Smooth muscle cell (in vitro differentiated cells): ENCODE data around the gene TMEM120B. TPM values are rescaled to one million over a fixed set of nuclear protein-coding genes. Genes with fewer than 3 reads are reported as not detected.

Experiments
- DNase-seq: peaks from one replicate; lab custom pipeline; 2025; ENCODE audit not compliant: unreplicated experiment; lab: John Stamatoyannopoulos, UW
- H2AFZ ChIP-seq: fragments of 200-600 bp; sonication (generic); 2 replicates; pipeline ENCODE4 v1.6.0; 2016; ENCODE audit warnings: antibody characterized with exemption, low read depth, mild to moderate bottlenecking
- H3F3A ChIP-seq: fragments of 200-600 bp; sonication (generic); 2 replicates; pipeline ENCODE4 v1.6.0; 2017; ENCODE audit warnings: antibody characterized with exemption, low read depth
- H3K27ac ChIP-seq: fragments of 200-600 bp; sonication (generic); 2 replicates; pipeline ENCODE4 v1.5.1; 2016; ENCODE audit warnings: low read depth, mild to moderate bottlenecking
- H3K27me3 ChIP-seq: fragments of 200-600 bp; sonication (generic); 2 replicates; pipeline ENCODE4 v1.6.1; 2016; ENCODE audit warnings: low read depth, mild to moderate bottlenecking
- H3K36me3 ChIP-seq: fragments of 200-600 bp; sonication (generic); 2 replicates; pipeline ENCODE4 v1.5.1; 2016; ENCODE audit warnings: low read depth
- H3K4me1 ChIP-seq: fragments of 200-600 bp; sonication (generic); 2 replicates; pipeline ENCODE4 v1.5.1; 2016; ENCODE audit warnings: low read depth
- H3K4me2 ChIP-seq: fragments of 200-600 bp; sonication (generic); 2 replicates; pipeline ENCODE4 v1.6.0; 2016; ENCODE audit warnings: mild to moderate bottlenecking
- H3K4me3 ChIP-seq: fragments of 200-600 bp; sonication (generic); 2 replicates; pipeline ENCODE4 v1.5.1; 2016; ENCODE audit warnings: mild to moderate bottlenecking
- H3K79me2 ChIP-seq: fragments of 200-600 bp; sonication (generic); 2 replicates; pipeline ENCODE4 v1.6.0; 2016; ENCODE audit warnings: low read depth, mild to moderate bottlenecking
- H3K9ac ChIP-seq: fragments of 200-600 bp; sonication (generic); 2 replicates; pipeline ENCODE4 v1.6.0; 2016; ENCODE audit warnings: low read depth
- H3K9me3 ChIP-seq: fragments of 200-600 bp; sonication (generic); replicated peaks from 2 replicates; pipeline ENCODE4 v1.5.1; 2016; ENCODE audit warnings: low read depth
- H4K20me1 ChIP-seq: fragments of 200-600 bp; sonication (generic); 2 replicates; pipeline ENCODE4 v1.6.0; 2016; ENCODE audit warnings: low read depth
- CTCF ChIP-seq: fragments of 200-600 bp; sonication (generic); IDR thresholded peaks from 2 replicates; pipeline ENCODE4 v1.5.1; 2017; ENCODE audit warnings: borderline replicate concordance, mild to moderate bottlenecking, antibody characterized with exemption; ENCODE audit not compliant: insufficient read depth, poor library complexity, severe bottlenecking
- WGBS: methylation state at CpG from one replicate; pipeline ENCODE4 v1.1.7; 2016; ENCODE audit warnings: low lambda C conversion rate; 5-methylcytosine and 5-hydroxymethylcytosine counted together
- polyA plus RNA-seq: library from polyadenylated mRNA; unstranded; fragments of >200 nt; fragmentation: Nextera tagmentation; extraction: Ambion mirVana; gene quantifications from 2 replicates; pipeline ENCODE4 v1.2.1, GENCODE V29; 2016
- total RNA-seq: library from RNA; depleted of rRNA; stranded (reverse); fragments of >200 nt; gene quantifications from 2 replicates; pipeline ENCODE4 v1.2.3, GENCODE V29; 2014

The TMEM120B gene
- total and polyA plus RNA-seq, 2 experiments from 2014 or later: 5.3 to 7.6 TPM

DNA sequence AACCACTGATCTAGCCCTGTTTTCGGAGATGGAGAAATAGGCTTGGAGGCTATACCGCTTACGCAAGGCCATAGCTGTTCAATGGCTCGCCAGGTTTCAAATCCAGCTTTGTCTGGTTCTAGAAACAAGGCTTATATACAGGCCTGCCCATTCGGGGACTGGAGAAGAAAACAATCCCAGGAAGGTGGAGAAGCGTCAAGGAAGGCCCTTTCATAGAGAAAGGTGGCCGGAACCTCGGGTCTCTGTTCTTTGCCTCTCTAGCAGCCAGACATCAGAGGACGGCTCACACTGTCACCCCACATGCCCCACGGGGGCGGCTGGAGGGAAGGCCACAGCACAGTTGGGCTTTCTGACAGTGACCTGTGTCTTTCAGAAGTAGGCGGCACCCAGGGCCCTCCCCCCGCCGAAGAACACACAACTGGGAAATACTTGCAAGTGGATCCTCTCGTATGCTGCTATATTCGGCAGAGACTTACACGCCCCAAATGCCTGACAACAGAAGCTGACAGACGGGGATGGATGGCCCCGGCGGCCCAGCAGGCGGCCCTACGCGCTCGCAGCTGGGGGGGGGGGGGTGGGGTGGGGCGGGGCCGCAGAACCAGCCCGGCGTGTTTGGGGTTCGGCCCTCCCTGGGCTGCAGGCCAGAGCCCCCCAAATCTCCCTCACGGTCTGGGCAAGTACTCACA lies 86.7 kb downstream of the TMEM120B start:
- Histone ChIP-seq H2AFZ (no peak overlapping the region), H3K27me3 (no peaks in the 10 kb centered on the region), H3K4me1 (peaks cover 38% of the 10 kb centered on the region), H3K4me2 (peak overlapping the region; percentile 99), H3K27ac (peak overlapping the region; percentile 99), H4K20me1 (peaks cover 38% of the 10 kb centered on the region), H3K4me3 (peak overlapping the region; percentile 82), H3K9me3 (no peaks in the 10 kb centered on the region), H3K36me3 (no peaks in the 10 kb centered on the region), H3F3A (peaks cover 30% of the 10 kb centered on the region), H3K9ac (peak overlapping the region; percentile 98), H3K79me2 (peaks cover 46% of the 10 kb centered on the region)
- 16% methylated on average over 21 of the region's 30 CpGs for WGBS
- no peak for TF ChIP-seq CTCF
- DNase-seq: peak; percentile 55

GRCh38 chr12:121799842-121800693 lies 87.5 kb downstream of the TMEM120B start:
- Histone ChIP-seq H3K36me3 (no peaks in the 10 kb centered on the region), H3K4me2 (peak overlapping the region; percentile 99), H3K9ac (peak overlapping the region; percentile 98), H4K20me1 (peaks cover 37% of the 10 kb centered on the region), H3F3A (peaks cover 30% of the 10 kb centered on the region), H3K79me2 (peaks cover 53% of the 10 kb centered on the region), H3K27ac (peak overlapping the region; percentile 99), H3K9me3 (no peaks in the 10 kb centered on the region), H2AFZ (no peak overlapping the region), H3K4me1 (peaks cover 38% of the 10 kb centered on the region), H3K27me3 (no peaks in the 10 kb centered on the region), H3K4me3 (peak overlapping the region; percentile 82)
- TF ChIP-seq CTCF: no peak
- DNase-seq: peak; percentile 59
- WGBS: under 1% methylated on average over 40 of the region's 84 CpGs

DNA sequence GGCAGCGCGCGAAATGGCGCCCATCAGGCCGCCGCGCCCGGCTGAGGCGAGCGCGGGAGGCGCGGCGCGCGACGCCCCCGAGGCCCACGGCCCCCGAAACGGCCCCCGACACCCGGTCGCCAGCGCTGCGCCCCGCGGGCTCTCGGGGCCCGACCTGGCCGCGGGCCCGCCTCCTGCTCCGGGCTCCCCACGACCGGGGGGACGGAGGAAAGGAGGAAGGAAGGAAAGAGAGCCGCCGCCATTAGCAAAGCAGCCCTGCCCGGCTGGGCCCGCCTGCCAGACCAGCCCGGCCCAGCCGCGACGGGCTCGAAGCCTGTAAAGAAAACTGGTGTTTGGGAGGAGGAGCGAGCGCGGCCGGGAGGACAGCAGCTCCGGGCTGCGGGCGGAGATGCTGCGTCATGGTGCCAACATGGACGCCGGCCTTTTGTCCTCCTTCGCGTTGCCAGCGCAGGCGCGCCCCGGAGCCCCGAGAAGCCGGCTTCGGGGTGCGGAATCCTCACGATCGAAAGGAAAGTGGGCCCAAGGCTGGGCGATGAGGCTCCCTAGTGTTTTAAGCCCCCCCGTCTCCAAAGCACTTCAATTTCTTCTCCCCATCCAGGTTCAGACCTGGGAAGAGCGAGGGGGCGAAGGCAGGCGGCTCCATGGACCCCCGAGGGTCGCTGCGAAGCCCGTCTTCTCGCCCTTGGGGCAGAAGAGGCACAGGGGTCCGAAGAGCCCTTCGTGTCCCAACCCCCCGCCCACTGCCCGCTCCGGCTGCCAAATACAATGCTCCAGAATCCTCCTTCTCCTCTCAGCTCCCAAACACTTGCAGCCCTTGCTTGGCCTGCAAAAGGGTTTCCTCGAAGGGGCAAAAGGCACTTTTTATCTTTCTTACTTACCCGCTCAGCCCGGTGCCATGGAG lies 88.4 kb downstream of the TMEM120B start:
- no peak for TF ChIP-seq CTCF
- H3K27me3 ChIP-seq: no peaks in the 10 kb centered on the region
- H3K9me3 ChIP-seq: no peaks in the 10 kb centered on the region
- H3K4me2 ChIP-seq: peak overlapping the region; percentile 99
- WGBS: 1% methylated on average over 54 of the region's 86 CpGs
- H3K79me2 ChIP-seq: peaks cover 62% of the 10 kb centered on the region
- peaks cover 24% of the 10 kb centered on the region for H3F3A ChIP-seq
- H3K36me3 ChIP-seq: no peaks in the 10 kb centered on the region
- H3K27ac ChIP-seq: peak overlapping the region; percentile 99
- H4K20me1 ChIP-seq: peaks cover 35% of the 10 kb centered on the region
- H3K4me3 ChIP-seq: peak overlapping the region; percentile 82
- no peak overlapping the region for H2AFZ ChIP-seq
- peaks cover 46% of the 10 kb centered on the region for H3K4me1 ChIP-seq
- peak; percentile 25 for DNase-seq
- H3K9ac ChIP-seq: peak overlapping the region; percentile 95
